Measurements from ENCODE around the gene PTGES3.

The PTGES3 gene

DNA sequence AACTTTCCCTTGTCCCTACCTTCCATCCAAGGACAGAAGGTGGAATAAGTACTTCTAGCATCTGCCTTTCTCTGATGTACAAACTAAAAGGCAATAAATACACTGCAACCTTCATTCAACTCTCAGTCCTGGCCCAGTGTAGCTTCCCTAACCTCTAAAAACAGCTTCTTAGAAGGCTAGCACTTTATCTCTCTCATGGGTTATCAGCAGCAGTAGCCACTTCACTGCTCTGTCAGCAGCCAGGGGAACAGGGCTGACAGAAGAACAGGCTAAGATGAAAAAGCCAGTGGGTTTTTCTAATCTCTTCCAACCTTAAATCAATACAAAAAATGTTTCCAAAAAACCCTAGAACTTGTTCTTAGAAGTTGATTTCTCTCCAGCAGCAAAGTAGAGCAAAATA, 71.2 kb downstream of the PTGES3 start:
- no peak for DNase-seq

DNA sequence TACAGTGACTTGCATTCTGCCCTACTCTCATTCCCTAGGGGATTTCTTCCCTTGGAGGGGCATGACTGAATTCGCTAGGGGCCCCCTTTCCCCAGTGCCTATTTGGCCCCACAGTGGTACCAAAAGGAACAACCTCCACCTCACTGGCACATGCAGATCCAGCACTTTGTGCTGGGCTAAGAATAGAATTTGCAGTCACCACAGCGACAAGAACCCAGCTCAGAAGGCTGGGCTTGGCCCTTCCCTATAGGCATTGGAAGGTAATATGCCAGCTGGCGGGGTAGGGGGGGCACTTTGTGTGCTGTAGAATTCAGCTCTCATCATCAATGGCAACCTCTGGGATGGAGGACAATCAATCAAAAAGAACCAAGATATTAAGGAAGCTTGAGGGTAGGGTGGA, 71.8 kb downstream of the PTGES3 start:
- DNase-seq = no peak

DNA sequence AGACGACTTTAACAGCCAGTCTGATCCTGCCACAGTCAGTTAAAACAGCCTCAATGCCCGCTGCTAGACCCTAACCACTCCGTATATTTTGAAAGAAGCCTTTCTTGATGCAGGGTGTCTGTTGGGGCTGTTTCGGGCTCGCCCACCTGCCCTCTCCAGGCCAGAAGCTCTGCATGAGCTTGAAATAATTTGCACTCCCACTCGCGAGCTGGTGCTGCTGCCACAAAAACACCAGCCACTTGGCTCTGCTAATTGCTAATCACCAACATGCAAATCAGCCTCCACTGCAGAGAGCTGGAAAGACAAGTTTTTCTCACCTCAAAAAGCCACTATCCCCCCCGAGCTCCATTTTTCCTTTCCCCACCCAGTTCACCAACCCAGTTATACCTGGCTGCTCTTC, 73.5 kb downstream of the PTGES3 start:
- no peak for DNase-seq
